GM18526 (cell line): ENCODE measurements around the gene NSG2.

ENCODE experiments used
- POLR2A ChIP-seq: IDR thresholded peaks from 3 replicates; pipeline ENCODE4 v1.6.1; 2011; ENCODE audit not compliant: insufficient read length; ENCODE audit errors: extremely low read depth

The NSG2 gene

DNA sequence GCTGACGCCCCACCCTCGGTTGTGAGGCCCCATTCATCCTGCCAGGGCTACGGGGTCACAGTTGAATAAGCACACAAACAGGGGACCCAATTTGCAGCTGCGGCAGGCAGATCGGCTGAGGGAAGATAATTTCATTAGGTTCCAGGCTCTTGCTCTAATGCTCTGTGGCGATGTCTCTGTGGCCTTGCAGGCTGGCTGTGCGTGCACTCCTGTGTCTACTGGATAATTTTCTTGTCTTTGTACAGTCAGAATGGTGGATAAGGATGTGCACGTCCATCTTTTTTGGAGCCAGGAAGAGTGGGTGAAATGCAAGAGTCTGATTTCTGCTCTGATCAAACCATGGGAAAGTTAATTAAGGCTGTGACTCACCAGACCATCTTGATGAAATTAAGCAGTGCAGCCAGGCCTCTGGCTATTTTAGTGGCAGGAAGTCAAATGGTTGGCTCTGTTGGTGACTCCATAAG lies 39.2 kb downstream of the NSG2 start:
- TF ChIP-seq POLR2A = no peak

DNA sequence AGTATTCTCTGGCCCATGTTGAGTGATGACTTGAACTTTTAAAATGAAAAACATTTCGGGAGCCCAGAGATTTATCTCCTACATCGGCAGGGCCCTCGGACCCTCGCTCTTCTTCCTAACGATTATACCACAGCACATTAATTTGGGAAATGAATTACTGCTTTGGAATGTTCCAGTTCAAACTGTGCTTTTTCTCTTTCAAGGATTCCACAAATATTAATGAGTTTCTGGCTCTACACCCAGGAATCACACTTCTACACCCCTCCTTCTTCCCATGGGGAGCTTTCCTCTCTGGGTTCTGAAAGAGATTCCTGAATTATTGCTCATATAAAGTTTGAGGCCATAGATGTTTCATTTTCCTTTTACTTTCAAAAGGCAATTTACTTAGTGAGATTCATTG lies 41.2 kb downstream of the NSG2 start:
- TF ChIP-seq POLR2A = no peak

- no peak for TF ChIP-seq POLR2A
Observed at GRCh38 chr5:174087783-174088182, 42.3 kb downstream of the NSG2 start.

DNA sequence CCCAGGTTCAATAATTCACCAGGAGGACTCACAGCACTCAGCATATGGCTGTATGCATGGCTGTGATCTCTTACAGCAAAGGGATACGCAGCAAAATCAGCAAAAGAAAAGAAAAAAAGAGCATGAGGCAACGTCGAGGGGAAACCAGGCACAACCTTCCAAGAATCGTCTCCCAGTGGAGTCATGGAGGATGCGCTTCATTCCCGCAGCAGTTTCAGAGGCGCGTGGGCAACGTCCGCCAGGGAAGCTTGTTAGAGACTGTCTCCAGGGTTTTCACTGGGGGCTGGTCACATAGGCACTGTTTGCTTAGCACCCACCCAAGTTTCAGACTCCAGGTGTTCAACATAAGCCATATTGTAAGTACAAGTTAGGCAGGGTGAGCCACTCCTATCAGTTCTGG lies 44.6 kb downstream of the NSG2 start:
- TF ChIP-seq POLR2A = no peak

- no peak for TF ChIP-seq POLR2A
Observed at GRCh38 chr5:174093123-174093522, 47.6 kb downstream of the NSG2 start.

DNA sequence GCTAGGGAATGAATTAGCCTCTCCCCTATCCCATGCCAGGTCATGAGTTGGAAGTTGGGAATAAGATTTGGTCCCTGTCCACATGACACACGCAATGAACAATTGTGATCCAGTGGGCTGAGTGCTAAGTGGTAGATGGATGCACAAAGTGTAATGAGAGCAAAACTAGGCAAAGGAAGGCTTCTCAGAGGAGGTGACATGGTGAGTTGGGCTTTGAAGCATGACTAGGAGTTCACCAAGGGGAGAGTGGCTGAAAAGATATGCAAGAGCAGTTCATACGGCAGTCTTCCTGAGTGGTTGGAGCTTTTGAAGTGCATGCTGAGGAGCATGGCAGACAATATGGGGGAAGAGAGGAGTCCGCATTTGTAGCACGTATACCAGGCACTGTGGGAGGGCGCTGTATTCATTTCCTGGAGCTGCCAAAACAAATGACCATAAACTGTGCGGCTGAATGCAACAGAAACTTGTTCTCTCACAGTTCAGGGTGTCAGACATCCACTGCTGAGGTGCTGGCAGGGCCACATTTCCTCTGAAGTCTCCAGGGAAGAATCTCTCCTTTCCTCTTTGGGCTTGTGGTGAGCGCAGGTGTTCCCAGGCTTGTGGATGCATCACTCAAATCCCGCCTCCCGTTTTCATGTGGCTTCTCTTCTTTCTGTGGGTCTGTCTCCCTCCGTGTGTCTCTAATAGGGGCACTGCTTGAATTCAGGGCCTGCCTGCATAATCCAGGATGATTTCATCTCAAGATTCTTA lies 49.5 kb downstream of the NSG2 start:
- TF ChIP-seq POLR2A = no peak

DNA sequence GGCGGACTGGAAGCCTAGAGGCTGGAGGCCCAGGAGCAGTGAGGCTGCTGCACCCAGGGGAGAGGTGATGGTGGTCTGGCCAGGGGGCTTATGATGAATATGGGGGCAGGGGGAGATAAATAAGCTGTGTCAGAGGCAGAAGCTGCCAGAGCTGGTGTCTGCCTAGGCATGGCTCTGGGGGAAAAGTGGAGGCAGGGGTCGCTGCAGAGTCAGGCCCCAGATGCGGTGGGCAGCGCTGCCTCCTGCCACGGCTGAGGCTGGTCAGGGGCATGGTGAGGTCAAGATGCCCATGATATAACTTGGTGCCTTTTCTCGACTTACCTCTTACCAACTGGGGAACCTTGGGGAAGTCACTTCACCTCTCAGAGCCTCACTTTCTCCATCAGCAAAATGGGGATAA lies 51.1 kb downstream of the NSG2 start:
- no peak for TF ChIP-seq POLR2A

- TF ChIP-seq POLR2A = no peak
Observed at GRCh38 chr5:174097486-174098185, 52.1 kb downstream of the NSG2 start.

GRCh38 chr5:174098694-174099093 lies 53.2 kb downstream of the NSG2 start:
- no peak for TF ChIP-seq POLR2A

GRCh38 chr5:174100490-174100889 lies 55.0 kb downstream of the NSG2 start:
- no peak for TF ChIP-seq POLR2A

DNA sequence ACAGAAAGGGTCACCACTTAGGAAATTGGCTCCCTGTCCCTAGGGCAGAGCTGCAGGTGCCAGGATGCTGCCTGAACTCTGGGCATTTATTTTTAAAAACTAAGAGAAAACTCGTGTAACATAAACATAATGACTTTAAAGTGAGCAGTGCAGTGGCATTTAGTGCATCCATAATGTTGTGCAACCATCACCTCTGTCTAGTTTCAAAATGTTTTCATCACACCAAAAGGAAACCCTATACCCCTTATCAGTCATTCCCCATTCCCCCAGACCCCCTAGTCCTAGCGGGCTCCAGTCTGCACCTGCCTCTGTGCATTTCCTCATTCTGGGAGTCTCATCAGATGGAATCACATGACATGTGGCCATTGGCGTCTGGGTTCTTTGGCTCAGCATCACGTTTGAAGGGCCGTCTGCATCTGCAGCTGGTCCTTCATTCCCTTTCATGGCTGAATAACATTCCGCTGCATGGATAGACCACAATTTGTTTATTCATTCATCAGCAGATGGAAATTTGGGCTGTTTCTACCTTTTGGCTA lies 55.8 kb downstream of the NSG2 start:
- TF ChIP-seq POLR2A = no peak

GRCh38 chr5:174106997-174107655 lies 61.6 kb downstream of the NSG2 start:
- no peak for TF ChIP-seq POLR2A

GRCh38 chr5:174108745-174109144 lies 63.2 kb downstream of the NSG2 start:
- TF ChIP-seq POLR2A = no peak

DNA sequence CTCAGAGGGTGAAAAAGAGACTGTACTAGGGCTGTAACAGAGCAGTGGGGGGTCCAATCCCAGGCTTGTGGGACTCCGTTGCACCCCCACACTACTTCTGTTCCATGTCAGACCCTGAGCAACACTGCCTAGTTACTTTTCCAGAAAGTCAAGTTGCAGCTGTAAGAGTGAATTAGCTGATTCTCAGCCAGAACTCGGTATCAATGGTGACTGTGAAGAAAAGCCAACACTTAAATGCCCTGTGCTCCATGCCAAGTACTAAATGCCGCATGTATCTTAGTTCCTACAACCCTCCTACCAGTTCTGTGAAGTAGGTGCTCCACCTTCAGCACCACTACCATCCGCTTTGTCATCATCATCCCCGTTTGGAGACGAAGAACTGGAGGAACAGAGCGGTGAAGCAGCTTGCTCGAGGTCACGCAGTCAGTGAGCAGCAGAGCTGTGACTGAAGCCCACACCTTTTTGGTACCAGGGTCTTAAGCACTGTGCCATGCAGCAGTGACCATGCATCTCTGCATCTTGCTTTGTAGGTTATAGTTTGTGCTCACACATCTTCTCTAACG lies 64.3 kb downstream of the NSG2 start:
- TF ChIP-seq POLR2A = no peak

DNA sequence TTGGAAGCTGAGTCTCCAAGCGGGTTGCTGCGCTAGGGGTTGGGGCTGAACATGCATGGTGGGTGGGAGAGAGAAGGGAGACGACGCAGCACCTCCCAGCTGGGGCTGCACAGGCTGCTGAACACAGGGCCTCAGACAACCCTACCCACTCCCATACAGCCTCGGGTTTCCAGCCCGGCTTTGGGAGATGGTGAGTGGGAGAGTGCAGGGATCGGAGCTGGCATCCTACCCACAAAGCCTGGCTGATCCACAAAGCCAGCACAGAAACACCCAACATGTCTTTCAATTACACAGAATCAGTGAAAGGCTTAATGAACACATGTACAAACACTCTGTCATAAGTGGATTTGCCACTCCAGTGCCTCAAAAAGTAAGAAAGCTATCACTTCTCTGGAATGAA lies 64.8 kb downstream of the NSG2 start:
- TF ChIP-seq POLR2A = no peak
